HG02642 (cell line): ENCODE data around the gene FAM187B.

ENCODE experiments used
- ATAC-seq: cut with Tn5 transposase; IDR thresholded peaks from one replicate; pipeline ENCODE4 v1.9.1; 2021; ENCODE audit warnings: mild to moderate bottlenecking; ENCODE audit not compliant: unreplicated experiment, poor library complexity

Gene FAM187B

DNA sequence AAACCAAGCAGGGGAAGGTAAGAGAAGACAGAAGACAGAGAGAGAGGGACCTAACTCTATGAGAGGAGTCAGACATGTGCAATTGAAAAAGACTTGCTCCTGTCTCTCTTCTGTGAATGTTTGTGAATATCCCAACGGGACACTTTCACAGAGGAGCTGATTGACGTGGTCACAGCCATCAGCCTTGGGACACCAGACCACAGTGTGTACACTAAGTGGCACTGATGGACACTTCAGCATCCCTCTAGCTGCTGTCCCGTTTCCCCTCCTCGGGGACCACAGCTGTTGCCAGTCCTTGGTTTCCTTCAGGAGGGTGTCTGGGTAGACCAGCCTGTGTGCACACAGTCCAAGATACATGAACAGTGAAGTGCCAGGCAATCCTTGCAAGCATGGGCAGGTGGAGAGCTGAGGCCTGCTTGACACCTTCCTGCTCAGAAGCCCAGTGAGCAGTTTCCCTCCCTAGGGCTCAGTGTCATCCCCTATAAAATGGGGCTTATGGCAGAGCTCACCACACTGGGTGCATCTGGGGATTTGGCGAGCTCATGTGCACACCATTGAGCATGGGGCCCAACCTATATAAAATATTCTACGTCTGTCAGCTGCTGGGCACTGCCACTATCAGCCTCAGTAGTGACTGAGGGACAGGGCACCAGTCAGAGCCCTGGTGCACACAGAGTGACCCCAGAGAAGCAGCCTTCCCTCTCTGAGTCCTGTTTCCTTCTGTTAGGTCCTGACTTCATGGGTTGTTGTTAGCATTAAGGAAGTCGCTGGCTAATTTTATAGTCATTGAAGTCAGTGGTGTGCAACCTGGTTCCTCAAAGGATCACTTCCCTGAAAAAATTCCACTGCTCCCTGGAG, 36.0 kb upstream of the FAM187B start:
- no peak for ATAC-seq

GRCh38 chr19:35262101-35262761, 33.7 kb upstream of the FAM187B start:
- no peak for ATAC-seq

DNA sequence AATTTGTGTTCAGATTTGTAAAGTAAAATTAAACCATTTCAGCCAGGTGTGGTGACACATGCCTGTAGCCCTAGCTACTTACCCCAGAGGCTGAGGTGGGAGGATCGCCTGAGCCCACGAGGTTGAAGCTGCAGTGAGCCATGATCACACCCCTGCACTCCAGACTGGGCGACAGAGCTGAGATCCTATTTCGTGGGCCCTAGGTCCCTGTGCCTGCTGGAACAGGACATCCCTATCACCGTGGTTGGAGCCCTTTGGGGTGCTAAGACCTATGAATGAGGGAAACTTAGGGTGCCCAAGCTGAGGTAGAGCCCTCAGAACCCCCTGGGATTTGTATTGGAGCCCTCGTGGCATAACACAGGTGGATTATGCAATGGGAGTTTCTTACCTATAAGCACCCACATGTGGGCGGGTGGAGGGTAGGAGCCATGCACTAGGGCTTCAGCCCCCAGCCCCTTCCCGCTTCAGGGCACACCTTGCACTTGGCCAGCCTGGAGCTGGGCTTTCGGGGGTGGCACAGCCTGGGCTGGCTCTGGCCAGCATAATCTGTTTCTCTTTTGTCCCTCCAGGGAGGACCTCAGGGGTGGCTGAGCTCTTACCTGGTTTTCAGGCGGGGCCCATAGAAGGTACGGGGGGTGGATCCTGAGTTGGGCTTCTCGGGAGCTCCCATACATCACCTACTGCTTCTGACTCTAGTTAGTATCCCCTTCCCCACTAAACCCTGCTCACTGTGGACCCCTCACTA, 33.0 kb upstream of the FAM187B start:
- ATAC-seq, result no peak

DNA sequence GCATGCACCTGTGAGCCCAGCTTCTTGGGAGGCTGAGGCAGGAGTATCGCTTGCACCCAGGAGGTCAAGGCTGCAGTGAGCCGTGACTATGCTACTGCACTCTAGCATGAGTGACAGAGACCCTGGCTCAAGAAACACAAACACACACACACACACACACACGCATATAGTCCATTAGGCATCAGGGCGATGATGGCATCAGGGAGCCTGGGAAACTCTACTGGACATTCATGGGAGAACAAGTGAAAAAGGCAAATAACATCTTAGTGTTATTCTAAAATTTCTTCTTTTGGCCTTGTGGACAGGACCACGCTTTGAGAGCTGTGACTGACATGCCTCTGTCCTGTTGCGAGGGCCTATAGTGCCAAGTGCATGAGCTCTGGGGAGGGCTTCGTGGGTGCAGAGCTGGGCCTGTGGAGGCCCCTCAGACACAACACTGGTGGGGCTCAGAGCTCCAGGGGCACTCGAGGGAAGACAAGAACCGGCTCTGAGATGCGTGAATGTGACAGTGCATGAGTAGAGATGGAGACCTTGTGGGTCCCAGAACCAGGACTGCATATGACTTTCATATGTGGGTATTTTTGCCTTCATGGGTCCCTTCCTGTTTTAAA, 32.3 kb upstream of the FAM187B start:
- ATAC-seq, result no peak

DNA sequence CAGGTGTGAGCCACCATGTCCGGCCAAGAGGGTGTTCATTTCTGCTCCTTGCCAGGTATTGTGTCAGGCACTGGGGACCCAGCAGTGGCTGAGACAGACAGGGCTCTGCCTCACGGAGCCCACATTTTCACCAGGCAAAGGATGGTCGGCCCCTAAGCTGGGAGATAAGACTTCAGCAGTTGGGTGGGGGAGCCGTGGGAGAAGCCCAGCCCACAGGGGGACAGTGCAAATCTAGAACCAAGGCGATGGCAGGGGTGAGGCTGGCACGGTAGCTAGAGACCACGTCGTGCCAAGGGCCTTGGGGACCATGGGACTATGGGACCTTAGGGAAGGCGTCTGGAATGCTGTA, 28.5 kb upstream of the FAM187B start:
- no peak for ATAC-seq

GRCh38 chr19:35256566-35256965, 28.0 kb upstream of the FAM187B start:
- ATAC-seq, result no peak

DNA sequence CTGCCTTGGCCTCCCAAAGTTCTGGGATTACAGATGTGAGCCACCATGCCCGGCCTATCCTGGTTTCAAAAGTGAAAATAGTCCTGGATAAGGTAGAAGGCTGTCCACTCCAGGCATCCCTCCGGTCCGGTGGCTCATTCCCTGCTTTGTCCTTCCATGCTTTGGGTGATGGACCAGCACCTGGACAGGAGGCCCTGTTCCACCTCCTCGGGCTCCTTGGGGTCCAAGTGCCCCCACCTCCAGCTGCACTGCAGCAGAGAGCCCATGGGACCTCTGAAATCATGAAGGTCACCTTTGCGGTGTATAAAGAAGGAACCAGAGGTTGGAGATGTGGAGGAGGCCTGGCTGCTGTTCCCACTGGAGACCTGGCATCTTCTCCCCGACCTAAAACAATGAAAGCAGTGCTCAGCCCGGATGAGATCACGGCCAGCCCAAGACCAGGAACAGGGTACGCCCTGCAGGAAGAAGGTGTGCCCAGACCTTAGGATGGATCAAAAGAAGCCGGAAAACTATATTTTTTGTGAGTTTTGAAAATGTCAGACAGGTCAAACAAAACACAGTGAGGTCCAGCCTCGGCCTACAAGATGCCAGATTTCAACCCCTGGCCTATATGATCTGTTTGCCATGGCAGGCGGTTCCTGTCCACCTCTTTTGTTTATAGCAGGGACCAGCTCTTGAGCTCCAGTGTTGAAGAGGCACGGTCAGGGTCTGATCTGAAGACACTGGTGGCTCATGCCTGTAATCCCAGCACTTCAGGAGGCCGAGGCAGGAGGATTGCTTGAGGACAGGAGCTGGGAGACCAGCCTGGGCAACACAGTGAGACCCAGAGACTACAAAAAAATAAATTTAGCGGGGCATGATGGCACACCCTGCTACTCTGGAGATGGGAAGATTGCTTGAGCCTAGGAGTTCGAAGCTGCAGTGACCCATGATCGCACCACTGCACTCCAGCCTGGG, 26.1 kb upstream of the FAM187B start:
- ATAC-seq, result no peak

- no peak for ATAC-seq
Measured at GRCh38 chr19:35253316-35254286, 25.1 kb upstream of the FAM187B start.

DNA sequence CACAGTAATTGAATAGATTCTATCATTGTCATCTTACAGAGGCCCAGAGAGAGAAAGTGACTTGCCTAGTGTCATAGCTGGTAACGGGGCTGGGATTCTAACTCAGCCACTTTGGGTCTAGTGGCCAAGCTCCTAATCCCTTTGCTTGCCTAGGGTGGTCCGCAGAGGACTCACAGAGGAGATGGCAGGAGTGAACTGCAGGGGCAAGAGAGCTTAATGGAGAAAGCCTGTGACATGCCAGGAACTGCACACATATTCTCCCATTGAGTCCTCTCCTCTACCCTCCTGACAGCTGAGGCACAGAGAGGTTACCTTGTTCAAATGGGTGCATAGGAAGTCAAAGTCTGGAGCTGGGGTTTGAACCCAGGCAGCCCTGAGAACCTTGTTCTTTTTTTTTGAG, 22.9 kb upstream of the FAM187B start:
- ATAC-seq, result no peak

GRCh38 chr19:35249848-35250711, 21.5 kb upstream of the FAM187B start:
- ATAC-seq, result no peak

- no peak for ATAC-seq
Measured at GRCh38 chr19:35249146-35249847, 20.8 kb upstream of the FAM187B start.

GRCh38 chr19:35248310-35249145, 20.0 kb upstream of the FAM187B start, which contains the start of gene LSR:
TSS of gene LSR (plus strand) at chr19:35249002. CDS start at chr19:35249023, 21 bp downstream.
- ATAC-seq, result peak; percentile 81

DNA sequence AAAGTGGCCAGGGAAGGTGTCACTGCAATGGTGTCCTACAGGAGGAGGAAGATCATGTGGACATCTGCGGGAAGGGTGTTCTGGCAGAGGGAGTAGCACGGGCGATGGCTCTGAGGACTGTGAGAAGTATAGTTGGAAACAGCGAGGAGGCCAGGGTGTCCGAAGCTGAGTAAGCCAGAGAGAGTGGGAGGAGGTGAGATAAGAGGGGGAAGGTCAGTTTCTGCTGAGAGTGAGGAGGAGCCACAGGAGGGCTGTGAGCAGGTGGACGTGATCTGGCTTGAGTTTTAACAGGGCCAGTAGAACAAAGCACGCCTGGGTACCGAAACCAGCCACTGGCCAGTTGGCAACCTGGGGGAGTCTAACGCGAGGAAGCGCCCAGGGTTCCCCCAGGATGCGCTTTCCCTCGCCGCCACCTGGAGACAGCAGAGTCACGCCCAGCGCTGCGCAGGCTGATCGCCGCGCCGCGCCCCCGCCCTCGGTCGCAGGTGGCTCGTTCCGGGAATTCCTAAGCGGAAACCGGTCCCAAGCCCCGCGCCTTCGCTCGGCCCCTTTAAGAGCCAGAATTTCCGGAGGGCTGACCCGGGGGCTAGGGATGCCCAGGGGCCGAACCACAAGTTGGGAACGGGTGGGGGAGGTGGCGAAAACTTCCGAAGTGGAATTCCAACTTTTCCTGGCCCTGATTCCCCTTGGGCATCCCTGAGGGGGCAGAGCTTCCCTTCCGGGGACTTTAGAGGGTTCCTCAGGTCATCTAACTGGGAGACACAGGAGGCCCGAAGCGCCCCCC, 19.2 kb upstream of the FAM187B start:
- peak; percentile 47 for ATAC-seq

- ATAC-seq, result no peak
Measured at GRCh38 chr19:35246466-35247092, 18.0 kb upstream of the FAM187B start.

- ATAC-seq, result no peak
Measured at GRCh38 chr19:35241417-35241816, 12.9 kb upstream of the FAM187B start.
